ELR (cell line): ENCODE measurements around the gene CIC.

ENCODE experiments used
- DNase-seq: peaks from one replicate; pipeline ENCODE4 v3.0.0-alpha.2; 2015; ENCODE audit warnings: low read depth

The CIC gene

GRCh38 chr19:42268704-42269477 lies at the start of gene CIC:
Gene CIC (plus strand): TSS chr19:42269252. CDS start chr19:42271784, 2,532 bp downstream.
- peak; percentile 100 for DNase-seq

- DNase-seq, result peak; percentile 97
Measured at GRCh38 chr19:42219812-42220750, 49.0 kb upstream of the CIC start, which contains the start of gene ZNF526. Gene ZNF526 (plus strand): TSS chr19:42220312. CDS start chr19:42224404, 4,092 bp downstream.

- no peak for DNase-seq
Measured at GRCh38 chr19:42220751-42221097, 48.3 kb upstream of the CIC start.

GRCh38 chr19:42224940-42225717 lies 43.9 kb upstream of the CIC start:
- no peak for DNase-seq

- no peak for DNase-seq
Measured at GRCh38 chr19:42225718-42226292, 43.2 kb upstream of the CIC start.

GRCh38 chr19:42226886-42227285 lies 42.2 kb upstream of the CIC start:
- DNase-seq, result peak; percentile 67

- DNase-seq, result no peak
Measured at GRCh38 chr19:42228641-42229040, 40.4 kb upstream of the CIC start.

GRCh38 chr19:42229301-42229854 lies 39.7 kb upstream of the CIC start:
- DNase-seq, result no peak

GRCh38 chr19:42229855-42230351 lies 39.1 kb upstream of the CIC start:
- peak; percentile 38 for DNase-seq

GRCh38 chr19:42230571-42230970 lies 38.5 kb upstream of the CIC start:
- DNase-seq, result no peak

GRCh38 chr19:42232435-42232834 lies 36.6 kb upstream of the CIC start:
- DNase-seq, result no peak

- DNase-seq, result no peak
Measured at GRCh38 chr19:42233106-42233505, 35.9 kb upstream of the CIC start.

- DNase-seq, result no peak
Measured at GRCh38 chr19:42233678-42234292, 35.3 kb upstream of the CIC start.

- DNase-seq, result no peak
Measured at GRCh38 chr19:42234364-42234763, 34.7 kb upstream of the CIC start.

- DNase-seq, result no peak
Measured at GRCh38 chr19:42235181-42235580, 33.9 kb upstream of the CIC start.

GRCh38 chr19:42239544-42240220 lies 29.4 kb upstream of the CIC start:
- DNase-seq, result no peak

- DNase-seq, result no peak
Measured at GRCh38 chr19:42241279-42241678, 27.8 kb upstream of the CIC start.

GRCh38 chr19:42242069-42242511 lies 27.0 kb upstream of the CIC start:
- DNase-seq, result peak; percentile 28

GRCh38 chr19:42242512-42243409 lies 26.3 kb upstream of the CIC start, which contains the start of gene GSK3A:
Gene GSK3A (minus strand): TSS chr19:42242602. CDS start chr19:42242465, 137 bp downstream.
- peak; percentile 98 for DNase-seq
